Globus pallidus (tissue), 1 donor: ENCODE measurements around the gene NOP9.

Experiments
- DNase-seq: peaks from one replicate; pipeline ENCODE4 v3.0.0-alpha.2; 2015; ENCODE audit warnings: low spot score

The NOP9 gene

GRCh38 chr14:24263848-24264247 lies 35.8 kb upstream of the NOP9 start:
- no peak for DNase-seq

- DNase-seq = no peak
Observed at GRCh38 chr14:24264298-24264697, 35.4 kb upstream of the NOP9 start.

DNA sequence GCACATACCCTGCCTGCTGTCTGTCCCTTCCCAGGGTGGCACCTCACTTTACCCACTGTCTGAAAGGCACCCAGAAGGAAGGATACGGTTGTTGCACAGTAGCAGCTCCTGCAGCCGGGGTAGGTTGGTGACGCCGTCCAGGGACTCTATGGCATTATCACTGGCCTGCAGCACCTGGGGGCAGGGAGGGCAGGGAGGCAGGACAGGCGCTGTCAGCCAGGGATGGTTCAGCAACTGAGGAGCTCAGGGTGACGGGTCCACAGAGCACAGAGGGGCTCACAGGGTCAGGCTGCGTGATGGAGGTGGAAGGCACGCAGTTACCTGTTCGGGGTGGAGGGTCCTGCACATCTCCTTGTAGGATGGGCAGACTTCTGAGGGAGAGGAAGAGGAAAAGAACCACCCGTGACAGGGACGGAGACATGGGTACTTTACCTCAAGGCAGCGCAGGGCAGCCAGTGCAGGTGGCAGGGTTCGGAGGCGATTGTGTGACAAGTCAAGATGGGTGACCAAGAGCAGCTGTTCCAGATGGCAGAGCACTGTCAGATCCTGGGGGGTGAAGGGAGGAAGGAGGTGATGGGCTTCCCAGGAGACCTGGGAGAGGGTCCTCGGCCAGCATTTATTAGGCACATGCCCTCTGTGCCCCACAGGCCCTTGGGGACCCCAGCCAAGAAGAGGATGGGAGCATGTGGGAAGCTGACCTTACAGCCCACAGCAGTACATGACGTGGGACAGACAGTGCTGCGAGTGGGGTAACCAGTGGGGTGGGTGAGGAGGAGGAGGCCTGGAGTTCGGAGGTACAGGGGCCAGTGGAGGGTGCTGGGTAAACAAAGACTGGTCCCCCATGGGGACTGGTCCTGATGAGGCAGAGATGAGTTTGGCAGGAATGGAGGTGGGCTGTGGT lies 33.1 kb upstream of the NOP9 start:
- no peak for DNase-seq

DNA sequence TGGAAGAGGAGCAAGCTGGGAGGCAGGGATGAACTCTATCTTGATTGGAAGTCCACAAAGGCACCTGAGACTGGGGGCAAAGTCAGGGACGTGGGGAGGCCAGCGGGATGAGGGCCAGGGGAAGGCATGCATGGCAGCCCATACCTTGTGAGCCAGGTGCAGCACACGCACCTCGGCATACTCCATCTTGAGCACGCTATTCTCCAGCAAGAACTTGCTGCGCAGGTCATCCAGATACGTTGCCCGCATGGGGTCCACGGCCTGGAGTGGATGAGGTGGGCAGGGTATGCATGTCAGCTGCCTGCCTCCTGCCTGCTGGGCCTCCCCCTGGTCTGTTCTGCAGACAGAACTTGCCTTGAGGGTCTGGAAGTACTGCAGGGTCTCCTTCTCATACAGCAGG lies 32.1 kb upstream of the NOP9 start:
- DNase-seq = no peak

- no peak for DNase-seq
Observed at GRCh38 chr14:24268225-24268624, 31.4 kb upstream of the NOP9 start.

- no peak for DNase-seq
Observed at GRCh38 chr14:24269368-24269767, 30.3 kb upstream of the NOP9 start.

GRCh38 chr14:24269910-24270536 lies 29.6 kb upstream of the NOP9 start:
- no peak for DNase-seq

DNA sequence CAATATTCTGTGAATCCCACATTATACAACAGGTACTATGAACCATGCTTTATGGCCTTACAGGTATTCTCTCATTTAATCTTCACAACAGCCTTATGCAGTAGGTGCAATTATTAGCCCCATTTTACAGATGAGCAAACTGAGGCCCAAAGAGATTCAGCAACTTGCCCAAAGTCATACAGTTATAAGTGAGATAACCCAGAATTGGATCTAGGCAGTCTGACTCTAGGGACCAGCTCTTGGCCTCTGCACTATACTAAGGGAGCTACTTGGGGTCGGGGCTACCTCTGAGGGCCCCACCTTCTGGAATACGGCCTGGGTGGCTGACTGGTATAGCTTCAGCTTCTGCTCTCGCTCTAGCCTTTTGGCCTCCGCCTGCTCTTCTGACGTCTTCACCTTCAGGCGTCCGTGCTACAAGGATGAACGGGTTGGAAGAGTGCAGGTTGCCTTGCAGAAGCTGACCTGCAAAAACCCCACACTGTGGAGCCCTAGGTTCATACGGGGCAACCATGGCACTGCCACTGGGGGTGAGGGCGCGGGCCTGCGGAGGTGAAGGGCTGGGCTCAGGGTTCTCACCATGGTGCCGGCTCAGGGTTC lies 29.0 kb upstream of the NOP9 start:
- no peak for DNase-seq

- peak; percentile 80 for DNase-seq
Observed at GRCh38 chr14:24271134-24271833, 28.4 kb upstream of the NOP9 start, which contains the start of gene RABGGTA. Gene RABGGTA (minus strand): TSS chr14:24271597. CDS start chr14:24271115, 482 bp downstream.

- DNase-seq = no peak
Observed at GRCh38 chr14:24271834-24272263, 27.8 kb upstream of the NOP9 start.

DNA sequence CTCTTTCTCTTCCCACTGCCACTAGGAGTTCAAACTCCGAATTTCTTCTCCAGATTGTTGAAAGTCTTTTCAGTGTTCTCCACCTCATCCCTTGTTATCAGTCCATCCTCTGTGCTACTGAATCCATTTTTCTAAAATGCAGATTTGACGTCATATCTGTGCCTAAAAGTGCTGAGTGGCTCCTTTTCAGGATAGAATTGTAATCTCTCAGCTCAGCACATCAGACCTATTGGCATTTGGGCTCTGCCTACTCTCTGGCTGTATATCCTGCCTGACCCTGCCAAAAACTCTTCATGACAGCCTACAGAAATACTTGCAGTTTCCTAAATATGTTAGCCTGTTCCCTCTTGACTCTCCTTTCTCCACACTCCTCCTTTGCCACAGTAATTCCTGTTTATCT lies 27.2 kb upstream of the NOP9 start:
- no peak for DNase-seq

DNA sequence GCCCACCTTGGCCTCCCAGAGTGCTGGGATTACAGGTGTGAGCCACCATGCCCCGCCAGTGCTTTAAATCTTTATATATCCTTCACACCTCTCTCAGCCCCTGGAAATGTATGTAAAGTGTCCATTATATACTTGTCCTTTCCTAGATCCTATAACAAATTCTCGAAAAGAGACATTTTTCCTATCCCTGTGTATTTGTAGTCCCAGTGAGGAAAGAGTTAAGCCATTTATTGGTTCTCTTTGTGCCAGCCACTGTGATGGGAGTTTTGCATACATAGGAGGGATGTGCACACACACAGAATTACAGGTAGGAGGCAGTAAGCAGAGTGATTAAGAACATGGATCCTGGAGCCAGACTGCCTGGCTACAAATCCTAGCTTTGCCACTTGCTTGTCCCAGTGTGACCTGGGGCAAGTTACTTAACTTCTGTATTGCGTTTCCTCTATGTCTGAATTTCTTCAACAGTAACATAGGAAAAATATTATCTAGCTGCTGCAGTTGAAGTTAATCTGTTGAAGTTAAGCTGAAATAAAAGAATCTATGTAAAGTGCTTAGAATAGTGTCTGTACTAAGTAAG lies 26.1 kb upstream of the NOP9 start:
- DNase-seq = no peak

DNA sequence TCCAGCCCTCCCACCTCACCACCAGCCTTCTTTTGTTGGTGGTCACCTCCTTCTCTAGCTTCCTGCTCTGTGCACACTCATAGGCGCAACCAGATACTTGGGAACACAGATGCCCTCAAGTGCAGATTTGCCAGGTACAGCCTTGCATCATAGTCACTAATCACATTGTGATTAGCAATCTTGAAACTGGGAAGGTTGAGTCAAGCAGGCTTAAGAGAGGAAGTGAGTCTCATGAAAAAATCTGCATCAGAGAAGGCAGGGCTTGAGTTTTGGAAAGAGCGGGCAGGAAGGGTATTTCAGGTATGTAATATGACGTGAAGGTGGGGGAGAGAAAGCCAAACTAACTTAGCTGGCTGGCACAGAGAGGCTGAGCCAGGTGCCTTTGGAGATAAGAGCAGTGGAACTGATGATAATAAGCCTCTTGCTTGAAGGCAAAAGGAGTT lies 25.5 kb upstream of the NOP9 start:
- peak; percentile 43 for DNase-seq

DNA sequence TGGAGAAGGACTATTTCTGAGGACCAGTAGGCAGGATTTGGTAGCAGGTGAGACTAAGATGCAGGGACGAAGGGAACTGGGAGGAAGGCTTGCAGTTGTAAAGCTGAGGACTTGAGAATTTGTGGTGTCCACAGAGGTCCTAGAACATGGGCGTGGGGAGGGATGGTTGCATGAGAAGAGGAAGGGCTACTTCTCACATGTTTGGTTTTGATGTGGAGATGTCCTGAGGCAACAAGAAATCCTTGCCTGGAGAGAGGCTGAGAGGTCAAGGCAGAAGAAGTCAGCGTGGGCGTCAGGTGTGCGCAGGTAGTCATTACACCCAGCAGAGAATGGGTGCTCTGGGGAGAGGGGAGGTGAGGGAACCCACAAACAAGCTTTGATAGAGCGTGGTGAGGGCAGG lies 22.6 kb upstream of the NOP9 start:
- DNase-seq = no peak

DNA sequence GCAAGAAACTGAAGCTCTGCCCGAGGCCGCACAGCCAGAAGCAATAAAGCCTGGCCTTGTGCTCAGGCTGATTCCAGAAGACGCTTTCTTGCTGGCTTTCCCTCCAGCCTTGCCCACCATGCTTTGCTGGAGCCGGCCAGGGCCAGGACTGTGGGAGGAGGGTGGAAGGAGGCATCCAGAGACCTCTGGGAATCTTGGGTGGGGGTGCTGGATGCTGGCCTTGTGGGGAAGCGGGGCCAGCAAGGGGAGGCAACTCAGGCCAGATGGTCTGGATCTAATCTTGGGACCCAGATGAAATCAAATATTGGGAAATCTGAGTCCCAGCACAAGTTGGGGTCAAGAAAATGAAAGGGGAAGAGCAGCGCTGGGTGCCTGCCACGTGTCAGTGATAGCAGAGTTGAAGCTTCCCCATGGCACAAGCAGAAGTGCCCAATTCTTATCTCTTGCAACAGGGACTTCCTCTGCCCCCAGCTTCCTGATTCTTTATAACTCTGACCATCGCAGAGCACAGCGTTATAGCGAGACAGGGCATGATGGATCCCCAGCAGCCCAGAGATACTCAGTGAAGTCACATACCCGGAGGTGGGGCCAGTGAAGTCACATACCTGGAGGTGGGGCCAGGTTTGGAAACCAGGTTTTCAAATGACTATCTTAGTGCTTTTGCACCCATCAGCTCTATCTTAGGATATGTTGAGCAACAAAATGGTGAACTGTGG lies 21.9 kb upstream of the NOP9 start:
- DNase-seq = peak; percentile 42

GRCh38 chr14:24278424-24278823 lies 21.2 kb upstream of the NOP9 start:
- DNase-seq = no peak

GRCh38 chr14:24279301-24280186 lies 20.1 kb upstream of the NOP9 start:
- peak; percentile 81 for DNase-seq

DNA sequence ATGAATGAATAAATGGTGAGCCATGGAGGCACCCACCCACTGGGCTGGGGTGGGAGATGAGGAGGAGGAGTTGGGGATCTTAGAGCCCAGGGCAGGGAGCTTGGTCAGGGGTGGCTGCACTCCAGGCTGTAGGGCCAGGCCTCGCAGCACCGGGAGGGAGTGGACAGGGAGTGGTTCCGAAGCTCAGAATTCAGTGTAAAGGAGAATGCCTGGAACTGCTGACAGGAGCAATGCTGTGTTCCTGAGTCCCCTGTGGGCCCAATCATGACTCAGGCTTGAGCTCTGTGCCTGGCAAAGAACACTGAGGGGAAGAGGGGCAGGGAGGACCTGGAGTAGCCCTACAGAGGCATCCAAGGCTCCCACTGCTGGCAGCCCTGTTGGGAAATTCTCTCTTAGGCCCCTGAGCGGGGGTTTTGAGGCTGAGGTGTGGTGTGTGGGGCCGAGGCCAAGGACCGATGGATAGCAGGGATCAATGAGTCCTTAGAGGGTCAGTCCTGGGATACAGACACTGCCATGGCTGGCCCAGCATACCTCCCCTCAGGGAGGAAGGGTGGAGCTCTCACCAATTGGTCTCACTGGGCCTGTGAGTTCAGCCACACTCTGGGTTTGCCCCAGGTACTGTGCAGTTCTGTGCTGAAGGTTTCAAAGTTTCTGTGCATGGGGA lies 18.7 kb upstream of the NOP9 start:
- no peak for DNase-seq

DNA sequence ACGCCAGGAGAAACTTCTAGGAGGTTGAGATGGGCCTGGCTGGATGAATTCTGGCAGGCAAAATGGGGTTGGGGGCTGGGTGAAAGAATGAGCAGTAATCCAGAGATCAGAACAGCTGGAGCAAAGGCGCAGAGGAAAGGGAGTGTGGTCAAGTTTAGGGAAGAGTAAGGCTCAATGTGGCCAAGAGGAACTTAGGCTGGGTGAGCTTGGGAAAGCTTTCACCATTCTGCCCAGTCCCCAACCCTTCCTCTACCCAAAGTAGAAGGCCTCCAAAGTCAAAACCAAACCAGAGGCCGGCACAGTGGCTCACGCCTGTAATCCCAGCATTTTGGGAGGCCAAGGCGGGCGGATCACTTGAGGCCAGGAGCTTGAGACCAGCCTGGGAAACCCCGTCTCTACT lies 18.0 kb upstream of the NOP9 start:
- DNase-seq = no peak

DNA sequence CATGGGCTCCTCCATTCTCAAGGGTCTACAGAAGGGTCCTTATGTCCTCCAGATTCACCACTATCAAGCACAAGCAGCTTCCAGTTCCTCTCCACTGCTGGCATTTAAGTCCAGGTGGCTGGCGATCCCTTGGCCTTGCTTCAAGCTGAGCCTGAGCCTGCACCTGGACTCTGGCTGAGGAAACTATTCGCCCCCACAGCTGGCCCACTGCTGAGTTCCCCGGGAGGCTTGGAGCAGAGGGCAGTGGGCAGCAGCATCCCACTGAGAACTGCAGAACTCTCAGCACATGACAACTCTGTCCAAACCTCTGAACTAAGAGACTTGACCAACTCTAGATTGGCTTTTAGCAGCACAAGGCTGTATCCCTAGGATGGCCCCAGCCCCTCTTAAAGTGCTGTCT lies 16.9 kb upstream of the NOP9 start:
- DNase-seq = no peak
